ENCODE data around the gene FUT8.

Gene FUT8

GRCh38 chr14:65412032-65412846, at the start of gene FUT8:
Gene FUT8 (plus strand): TSS chr14:65412730. CDS start chr14:65561564, 148,834 bp downstream.
- H3K36me3 ChIP-seq (ENCODE audit: control insufficient read depth in 1 of 2, insufficient read depth in 2 of 2, low read length in 2 of 2), result no peaks in the 10 kb centered on the region
- no peaks in the 10 kb centered on the region for H3K9me3 ChIP-seq (ENCODE audit: control insufficient read depth in 1 of 2, low read length in 2 of 2)
- H3K9ac ChIP-seq (ENCODE audit: low read depth in 1 of 2, low read length in 2 of 2), result peak within 1 kb of the TSS; percentile 92 to 97
- peaks cover 14 to 20% of the 10 kb centered on the region in 2 donors for H3K4me1 ChIP-seq (ENCODE audit: control insufficient read depth in 1 of 2, insufficient read depth in 2 of 2, low read length in 2 of 2)
- peak within 1 kb of the TSS; percentile 85 to 96 for H3K4me3 ChIP-seq (ENCODE audit: low read depth in 1 of 2, low read length in 2 of 2)
- no peaks in the 10 kb centered on the region for H3K27me3 ChIP-seq (ENCODE audit: control insufficient read depth in 1 of 2, insufficient read depth in 2 of 2, low read length in 2 of 2)
- H3K27ac ChIP-seq (ENCODE audit: low read depth, low read length), result peak within 1 kb of the TSS; percentile 93

GRCh38 chr14:65366802-65367565, 45.5 kb upstream of the FUT8 start:
- Histone ChIP-seq H3K9ac (ENCODE audit: low read depth in 1 of 2, low read length in 2 of 2) (no peak overlapping the region), H3K4me3 (ENCODE audit: low read depth in 1 of 2, low read length in 2 of 2) (no peak overlapping the region), H3K9me3 (ENCODE audit: control insufficient read depth in 1 of 2, low read length in 2 of 2) (no peaks in the 10 kb centered on the region), H3K27ac (ENCODE audit: low read depth, low read length) (no peak overlapping the region), H3K36me3 (ENCODE audit: control insufficient read depth in 1 of 2, insufficient read depth in 2 of 2, low read length in 2 of 2) (no peaks in the 10 kb centered on the region), H3K4me1 (ENCODE audit: control insufficient read depth in 1 of 2, insufficient read depth in 2 of 2, low read length in 2 of 2) (peaks cover 0 to 3% of the 10 kb centered on the region in 2 donors), H3K27me3 (ENCODE audit: control insufficient read depth in 1 of 2, insufficient read depth in 2 of 2, low read length in 2 of 2) (no peaks in the 10 kb centered on the region)

GRCh38 chr14:65369560-65369959, 43.0 kb upstream of the FUT8 start:
- Histone ChIP-seq H3K27me3 (ENCODE audit: control insufficient read depth in 1 of 2, insufficient read depth in 2 of 2, low read length in 2 of 2) (no peaks in the 10 kb centered on the region), H3K4me3 (ENCODE audit: low read depth in 1 of 2, low read length in 2 of 2) (no peak overlapping the region), H3K9ac (ENCODE audit: low read depth in 1 of 2, low read length in 2 of 2) (no peak overlapping the region), H3K4me1 (ENCODE audit: control insufficient read depth in 1 of 2, insufficient read depth in 2 of 2, low read length in 2 of 2) (peaks cover 0 to 8% of the 10 kb centered on the region in 2 donors), H3K9me3 (ENCODE audit: control insufficient read depth in 1 of 2, low read length in 2 of 2) (no peaks in the 10 kb centered on the region), H3K36me3 (ENCODE audit: control insufficient read depth in 1 of 2, insufficient read depth in 2 of 2, low read length in 2 of 2) (no peaks in the 10 kb centered on the region), H3K27ac (ENCODE audit: low read depth, low read length) (no peak overlapping the region)

GRCh38 chr14:65370801-65371248, 41.7 kb upstream of the FUT8 start:
- H3K27me3 ChIP-seq (ENCODE audit: control insufficient read depth in 1 of 2, insufficient read depth in 2 of 2, low read length in 2 of 2), result no peaks in the 10 kb centered on the region
- H3K4me3 ChIP-seq (ENCODE audit: low read depth in 1 of 2, low read length in 2 of 2), result no peak overlapping the region
- H3K9ac ChIP-seq (ENCODE audit: low read depth in 1 of 2, low read length in 2 of 2), result no peak overlapping the region
- H3K27ac ChIP-seq (ENCODE audit: low read depth, low read length), result no peak overlapping the region
- H3K4me1 ChIP-seq (ENCODE audit: control insufficient read depth in 1 of 2, insufficient read depth in 2 of 2, low read length in 2 of 2), result peaks cover 0 to 8% of the 10 kb centered on the region in 2 donors
- H3K36me3 ChIP-seq (ENCODE audit: control insufficient read depth in 1 of 2, insufficient read depth in 2 of 2, low read length in 2 of 2), result no peaks in the 10 kb centered on the region
- H3K9me3 ChIP-seq (ENCODE audit: control insufficient read depth in 1 of 2, low read length in 2 of 2), result no peaks in the 10 kb centered on the region

GRCh38 chr14:65371784-65372183, 40.7 kb upstream of the FUT8 start:
- no peaks in the 10 kb centered on the region for H3K9me3 ChIP-seq (ENCODE audit: control insufficient read depth in 1 of 2, low read length in 2 of 2)
- H3K27ac ChIP-seq (ENCODE audit: low read depth, low read length), result no peak overlapping the region
- no peak overlapping the region for H3K4me3 ChIP-seq (ENCODE audit: low read depth in 1 of 2, low read length in 2 of 2)
- no peaks in the 10 kb centered on the region for H3K27me3 ChIP-seq (ENCODE audit: control insufficient read depth in 1 of 2, insufficient read depth in 2 of 2, low read length in 2 of 2)
- no peak overlapping the region for H3K9ac ChIP-seq (ENCODE audit: low read depth in 1 of 2, low read length in 2 of 2)
- H3K4me1 ChIP-seq (ENCODE audit: control insufficient read depth in 1 of 2, insufficient read depth in 2 of 2, low read length in 2 of 2), result peaks cover 0 to 8% of the 10 kb centered on the region in 2 donors
- H3K36me3 ChIP-seq (ENCODE audit: control insufficient read depth in 1 of 2, insufficient read depth in 2 of 2, low read length in 2 of 2), result no peaks in the 10 kb centered on the region

- Histone ChIP-seq H3K27ac (ENCODE audit: low read depth, low read length) (no peak overlapping the region), H3K9me3 (ENCODE audit: control insufficient read depth in 1 of 2, low read length in 2 of 2) (no peaks in the 10 kb centered on the region), H3K4me3 (ENCODE audit: low read depth in 1 of 2, low read length in 2 of 2) (peak overlapping the region in 1 of 2 donors; percentile 3), H3K4me1 (ENCODE audit: control insufficient read depth in 1 of 2, insufficient read depth in 2 of 2, low read length in 2 of 2) (peaks cover 0 to 12% of the 10 kb centered on the region in 2 donors), H3K9ac (ENCODE audit: low read depth in 1 of 2, low read length in 2 of 2) (no peak overlapping the region), H3K27me3 (ENCODE audit: control insufficient read depth in 1 of 2, insufficient read depth in 2 of 2, low read length in 2 of 2) (no peaks in the 10 kb centered on the region), H3K36me3 (ENCODE audit: control insufficient read depth in 1 of 2, insufficient read depth in 2 of 2, low read length in 2 of 2) (no peaks in the 10 kb centered on the region)
These were observed 39.4 kb upstream of the FUT8 start for GRCh38 chr14:65373016-65373670.

GRCh38 chr14:65373671-65374039, 38.9 kb upstream of the FUT8 start:
- Histone ChIP-seq H3K27ac (ENCODE audit: low read depth, low read length) (no peak overlapping the region), H3K4me3 (ENCODE audit: low read depth in 1 of 2, low read length in 2 of 2) (peak overlapping the region in 1 of 2 donors; percentile 3), H3K4me1 (ENCODE audit: control insufficient read depth in 1 of 2, insufficient read depth in 2 of 2, low read length in 2 of 2) (peaks cover 0 to 12% of the 10 kb centered on the region in 2 donors), H3K36me3 (ENCODE audit: control insufficient read depth in 1 of 2, insufficient read depth in 2 of 2, low read length in 2 of 2) (no peaks in the 10 kb centered on the region), H3K9ac (ENCODE audit: low read depth in 1 of 2, low read length in 2 of 2) (no peak overlapping the region), H3K27me3 (ENCODE audit: control insufficient read depth in 1 of 2, insufficient read depth in 2 of 2, low read length in 2 of 2) (no peaks in the 10 kb centered on the region), H3K9me3 (ENCODE audit: control insufficient read depth in 1 of 2, low read length in 2 of 2) (no peaks in the 10 kb centered on the region)

- Histone ChIP-seq H3K4me3 (ENCODE audit: low read depth in 1 of 2, low read length in 2 of 2) (no peak overlapping the region), H3K36me3 (ENCODE audit: control insufficient read depth in 1 of 2, insufficient read depth in 2 of 2, low read length in 2 of 2) (no peaks in the 10 kb centered on the region), H3K27me3 (ENCODE audit: control insufficient read depth in 1 of 2, insufficient read depth in 2 of 2, low read length in 2 of 2) (no peaks in the 10 kb centered on the region), H3K9me3 (ENCODE audit: control insufficient read depth in 1 of 2, low read length in 2 of 2) (no peaks in the 10 kb centered on the region), H3K4me1 (ENCODE audit: control insufficient read depth in 1 of 2, insufficient read depth in 2 of 2, low read length in 2 of 2) (peaks cover 0 to 7% of the 10 kb centered on the region in 2 donors), H3K9ac (ENCODE audit: low read depth in 1 of 2, low read length in 2 of 2) (no peak overlapping the region), H3K27ac (ENCODE audit: low read depth, low read length) (no peak overlapping the region)
These were observed 35.0 kb upstream of the FUT8 start for GRCh38 chr14:65377576-65377975.

- Histone ChIP-seq H3K27ac (ENCODE audit: low read depth, low read length) (no peak overlapping the region), H3K4me3 (ENCODE audit: low read depth in 1 of 2, low read length in 2 of 2) (no peak overlapping the region), H3K4me1 (ENCODE audit: control insufficient read depth in 1 of 2, insufficient read depth in 2 of 2, low read length in 2 of 2) (peaks cover 0 to 1% of the 10 kb centered on the region in 2 donors), H3K9me3 (ENCODE audit: control insufficient read depth in 1 of 2, low read length in 2 of 2) (no peaks in the 10 kb centered on the region), H3K9ac (ENCODE audit: low read depth in 1 of 2, low read length in 2 of 2) (no peak overlapping the region), H3K36me3 (ENCODE audit: control insufficient read depth in 1 of 2, insufficient read depth in 2 of 2, low read length in 2 of 2) (no peaks in the 10 kb centered on the region), H3K27me3 (ENCODE audit: control insufficient read depth in 1 of 2, insufficient read depth in 2 of 2, low read length in 2 of 2) (no peaks in the 10 kb centered on the region)
These were observed 29.9 kb upstream of the FUT8 start for GRCh38 chr14:65382586-65382985.

GRCh38 chr14:65387171-65387570, 25.4 kb upstream of the FUT8 start:
- Histone ChIP-seq H3K9ac (ENCODE audit: low read depth in 1 of 2, low read length in 2 of 2) (no peak overlapping the region), H3K27ac (ENCODE audit: low read depth, low read length) (no peak overlapping the region), H3K4me3 (ENCODE audit: low read depth in 1 of 2, low read length in 2 of 2) (no peak overlapping the region), H3K36me3 (ENCODE audit: control insufficient read depth in 1 of 2, insufficient read depth in 2 of 2, low read length in 2 of 2) (no peaks in the 10 kb centered on the region), H3K27me3 (ENCODE audit: control insufficient read depth in 1 of 2, insufficient read depth in 2 of 2, low read length in 2 of 2) (no peaks in the 10 kb centered on the region), H3K4me1 (ENCODE audit: control insufficient read depth in 1 of 2, insufficient read depth in 2 of 2, low read length in 2 of 2) (no peaks in the 10 kb centered on the region), H3K9me3 (ENCODE audit: control insufficient read depth in 1 of 2, low read length in 2 of 2) (no peaks in the 10 kb centered on the region)

Data from duodenal mucosa (tissue), 2 donors.